Activated CD4-positive, alpha-beta T cell treated with anti-CD3 and anti-CD28 coated beads, Interleukin-2, amount 50 U/mL, for 48 hours (primary cell): ENCODE data around the gene AQP12B.

ENCODE experiments used
- DNase-seq, 2 experiments: peaks; one replicate each; pipeline ENCODE4 v3.0.0-alpha.2; 2020

The AQP12B gene

GRCh38 chr2:240630771-240631547 lies 51.7 kb downstream of the AQP12B start:
- no peak for DNase-seq

DNA sequence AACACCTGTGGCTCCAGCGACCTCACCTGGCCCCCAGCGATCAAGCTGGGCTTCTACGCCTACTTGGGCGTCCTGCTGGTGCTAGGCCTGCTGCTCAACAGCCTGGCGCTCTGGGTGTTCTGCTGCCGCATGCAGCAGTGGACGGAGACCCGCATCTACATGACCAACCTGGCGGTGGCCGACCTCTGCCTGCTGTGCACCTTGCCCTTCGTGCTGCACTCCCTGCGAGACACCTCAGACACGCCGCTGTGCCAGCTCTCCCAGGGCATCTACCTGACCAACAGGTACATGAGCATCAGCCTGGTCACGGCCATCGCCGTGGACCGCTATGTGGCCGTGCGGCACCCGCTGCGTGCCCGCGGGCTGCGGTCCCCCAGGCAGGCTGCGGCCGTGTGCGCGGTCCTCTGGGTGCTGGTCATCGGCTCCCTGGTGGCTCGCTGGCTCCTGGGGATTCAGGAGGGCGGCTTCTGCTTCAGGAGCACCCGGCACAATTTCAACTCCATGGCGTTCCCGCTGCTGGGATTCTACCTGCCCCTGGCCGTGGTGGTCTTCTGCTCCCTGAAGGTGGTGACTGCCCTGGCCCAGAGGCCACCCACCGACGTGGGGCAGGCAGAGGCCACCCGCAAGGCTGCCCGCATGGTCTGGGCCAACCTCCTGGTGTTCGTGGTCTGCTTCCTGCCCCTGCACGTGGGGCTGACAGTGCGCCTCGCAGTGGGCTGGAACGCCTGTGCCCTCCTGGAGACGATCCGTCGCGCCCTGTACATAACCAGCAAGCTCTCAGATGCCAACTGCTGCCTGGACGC lies 52.5 kb downstream of the AQP12B start:
- DNase-seq = no peak

DNA sequence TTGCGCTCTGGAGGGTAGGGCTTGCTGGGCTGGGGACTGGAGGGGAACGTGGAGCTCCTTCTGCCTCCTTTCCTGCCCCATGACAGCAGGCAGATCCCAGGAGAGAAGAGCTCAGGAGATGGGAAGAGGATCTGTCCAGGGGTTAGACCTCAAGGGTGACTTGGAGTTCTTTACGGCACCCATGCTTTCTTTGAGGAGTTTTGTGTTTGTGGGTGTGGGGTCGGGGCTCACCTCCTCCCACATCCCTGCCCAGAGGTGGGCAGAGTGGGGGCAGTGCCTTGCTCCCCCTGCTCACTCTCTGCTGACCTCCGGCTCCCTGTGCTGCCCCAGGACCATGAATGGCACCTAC lies 53.1 kb downstream of the AQP12B start:
- no peak for DNase-seq

DNA sequence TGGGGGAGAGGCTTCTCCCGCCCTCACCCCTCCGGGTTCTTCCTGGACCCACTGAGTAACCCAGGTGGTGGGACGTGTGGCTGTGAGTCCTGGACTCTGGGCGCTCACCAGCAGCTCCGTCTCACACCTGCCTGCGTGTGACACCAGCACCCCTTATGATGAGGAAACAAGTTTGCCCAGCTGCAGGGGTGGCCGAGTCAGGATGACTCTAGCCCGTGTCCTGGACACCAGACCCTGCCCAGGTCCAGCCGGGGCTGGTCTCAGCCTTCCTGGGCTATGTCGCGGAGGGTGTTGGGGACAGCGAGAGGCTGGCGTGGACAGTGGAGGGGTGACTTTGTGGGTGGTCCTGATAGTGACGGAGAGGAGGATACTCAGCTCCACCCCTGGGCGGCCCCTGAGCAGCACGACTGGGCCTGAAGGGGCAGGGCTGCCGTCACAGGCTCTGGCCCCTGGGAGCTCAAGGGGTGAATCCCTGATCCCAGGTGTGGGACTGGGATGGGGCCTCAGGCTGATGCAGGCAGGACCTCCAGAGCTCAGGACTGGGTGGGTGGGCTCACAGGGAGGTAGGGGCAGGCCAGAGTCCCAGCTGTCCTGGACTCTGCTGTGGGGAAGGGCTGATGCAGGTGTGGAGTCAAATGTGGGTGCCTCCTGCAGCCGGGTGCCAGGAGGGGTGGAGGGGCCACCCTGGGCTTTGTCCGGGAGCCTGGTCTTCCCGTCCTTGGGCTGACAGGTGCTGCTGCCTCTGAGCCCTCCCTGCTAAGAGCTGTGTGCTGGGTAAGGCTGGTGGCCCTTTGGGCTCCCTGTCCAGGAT lies 53.7 kb downstream of the AQP12B start:
- DNase-seq = no peak

GRCh38 chr2:240628507-240628807 lies 54.2 kb downstream of the AQP12B start:
- DNase-seq = no peak

DNA sequence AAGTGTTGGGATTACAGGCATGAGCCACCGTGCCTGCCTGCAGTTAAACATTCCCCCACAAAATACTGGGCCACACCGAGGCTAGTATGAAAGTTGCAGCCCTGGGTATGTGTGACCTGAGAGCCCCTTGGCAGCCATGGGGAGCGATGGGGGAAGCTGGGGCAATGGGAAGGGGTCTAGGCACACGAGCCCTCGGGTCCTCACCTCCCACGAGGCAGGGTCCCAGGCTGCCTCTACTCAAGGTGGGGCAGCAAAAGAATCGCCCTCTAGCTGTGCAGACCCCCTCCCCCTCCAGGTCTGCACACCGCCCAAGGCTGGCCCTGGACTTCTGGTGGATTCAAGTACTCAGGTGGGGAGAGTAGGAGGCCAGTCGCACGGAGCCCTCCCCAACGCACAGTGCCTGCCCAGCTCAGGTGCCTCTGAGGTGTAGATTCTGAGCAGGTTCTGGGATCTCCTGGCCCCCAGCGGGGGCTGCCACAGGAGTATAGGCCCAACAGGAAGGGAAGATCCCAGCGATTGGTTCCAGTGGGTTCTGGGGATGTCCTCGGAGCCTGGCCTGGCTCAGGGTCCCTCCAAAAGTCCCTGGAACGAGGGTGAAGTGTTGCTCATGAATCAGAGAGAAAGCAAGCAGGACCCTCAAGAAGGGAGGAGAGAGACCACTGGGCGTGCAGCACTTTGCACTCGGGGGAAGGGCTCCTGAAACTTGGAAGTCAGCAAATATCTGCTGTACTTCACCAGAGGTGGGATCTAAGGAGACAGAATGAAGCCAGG lies 54.8 kb downstream of the AQP12B start:
- DNase-seq = no peak

DNA sequence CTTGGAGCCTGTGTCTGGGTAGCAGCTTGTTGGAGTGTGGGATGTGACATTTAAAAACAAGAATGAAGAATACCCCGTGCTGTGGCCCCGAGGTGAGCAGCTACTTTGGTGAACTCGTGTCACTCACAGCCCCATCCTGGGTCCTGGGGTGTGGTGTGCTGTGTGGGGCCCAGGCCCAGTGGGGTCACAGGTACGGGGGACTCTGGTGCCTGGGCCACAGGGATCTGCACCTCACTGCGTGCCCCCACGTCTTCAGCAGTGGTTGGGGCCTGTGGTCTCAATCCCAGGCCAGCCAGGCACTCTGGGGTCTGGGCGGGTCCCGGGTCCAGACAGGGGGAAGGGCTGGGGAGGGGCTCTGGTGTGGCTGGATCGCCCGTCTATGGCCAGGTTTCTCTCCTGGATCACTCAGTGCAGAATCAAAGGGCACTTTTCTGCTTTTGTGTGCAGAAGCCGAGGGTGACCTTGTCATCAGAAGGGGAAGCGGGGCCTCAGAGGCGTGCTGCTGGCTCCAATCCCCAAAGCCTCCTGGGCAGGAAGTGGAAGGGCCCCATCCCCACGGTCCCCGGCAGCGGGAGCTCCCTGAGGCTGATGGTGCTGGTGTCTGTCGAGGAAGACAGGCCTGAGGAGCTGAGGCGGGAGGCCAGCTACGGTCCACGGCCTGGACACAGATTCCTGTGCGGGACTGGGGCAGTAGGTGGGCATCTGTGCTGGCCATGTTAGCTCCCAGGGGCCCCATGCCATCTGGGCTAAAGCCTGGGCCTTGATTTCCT lies 56.0 kb downstream of the AQP12B start:
- DNase-seq = peak; percentile 40 to 56
